ENCODE measurements around the gene CLSTN1.

DNA sequence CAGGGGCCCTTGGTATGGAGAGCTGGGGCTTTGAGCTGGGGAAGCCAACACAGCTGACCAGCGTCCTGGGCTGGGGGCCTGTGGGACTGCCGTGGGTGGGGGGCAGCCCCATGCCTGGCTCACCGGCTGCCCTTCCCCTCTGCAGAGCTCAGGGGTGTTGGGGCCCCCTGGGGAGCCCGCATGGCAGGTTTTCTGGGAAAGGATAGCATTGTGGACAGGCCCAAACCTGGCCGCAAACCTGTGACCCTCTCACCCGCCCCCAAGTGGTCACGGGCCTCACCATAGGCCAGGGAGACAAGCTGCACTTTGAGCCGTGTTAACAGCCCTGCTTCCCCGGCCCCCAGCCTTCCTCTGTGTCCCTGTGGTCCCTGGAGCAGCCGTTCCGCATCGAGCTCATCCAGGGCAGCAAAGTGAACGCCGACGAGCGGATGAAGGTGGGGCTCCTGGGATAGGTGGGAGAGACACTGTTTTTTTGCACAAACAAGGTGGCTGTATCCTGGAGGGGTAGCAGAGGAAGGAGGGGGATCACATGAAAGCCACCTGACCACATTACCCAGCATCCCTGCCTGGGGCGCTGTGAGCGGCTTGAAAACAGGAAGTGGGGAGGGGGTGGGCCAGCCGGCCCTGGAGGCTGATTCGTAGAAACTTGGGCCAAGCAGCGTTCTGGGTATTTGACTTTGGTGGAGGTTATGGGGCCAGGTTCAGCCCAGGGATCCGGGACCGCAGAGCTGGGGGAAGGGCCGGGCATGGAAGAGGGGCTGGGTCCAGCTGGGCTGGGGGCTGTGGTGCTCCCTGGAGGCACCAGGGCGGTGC, 106.4 kb downstream of the CLSTN1 start:
- TF ChIP-seq POLR2A (IDR thresholded peaks at IDR 0.05; ENCODE audit: low read depth, low read length) (peak; percentile 64), TAF1 (IDR thresholded peaks at IDR 0.05; ENCODE audit: low read depth, low read length) (no peak), POLR2AphosphoS5 (IDR thresholded peaks at IDR 0.05; ENCODE audit: low read depth, low read length) (peak; percentile 38; the same call in 1 of the 2 replicates), SPI1 (IDR thresholded peaks at IDR 0.05; ENCODE audit: low read depth, low read length) (peak; percentile 97), PAX5 (IDR thresholded peaks at IDR 0.05; ENCODE audit: insufficient read depth, low read length, severe bottlenecking) (no peak)
